Keratinocyte (primary cell): ENCODE results near the gene KRT37.

ENCODE experiments used
- EZH2 ChIP-seq: IDR thresholded peaks from one replicate; pipeline ENCODE4 v1.6.1; 2012; ENCODE audit warnings: inconsistent platforms, mild to moderate bottlenecking, low read length, moderate library complexity
- TF ChIP-seq, protein P1 (sequence below), 3 experiments: IDR thresholded peaks in 1 of 3; conservative IDR thresholded peaks in 1 of 3; optimal IDR thresholded peaks in 1 of 3; 2 replicates in 2 of 3; 3 replicates in 1 of 3; pipeline versions ENCODE3 to v1.5.1; 2011; ENCODE audit warnings: low read length in 3 of 3, mild to moderate bottlenecking in 3 of 3, moderate library complexity in 2 of 3, control low read depth in 1 of 3, inconsistent platforms in 1 of 3; ENCODE audit not compliant: insufficient read depth in 2 of 3; ENCODE audit errors: extremely low read depth in 1 of 3

DNA sequence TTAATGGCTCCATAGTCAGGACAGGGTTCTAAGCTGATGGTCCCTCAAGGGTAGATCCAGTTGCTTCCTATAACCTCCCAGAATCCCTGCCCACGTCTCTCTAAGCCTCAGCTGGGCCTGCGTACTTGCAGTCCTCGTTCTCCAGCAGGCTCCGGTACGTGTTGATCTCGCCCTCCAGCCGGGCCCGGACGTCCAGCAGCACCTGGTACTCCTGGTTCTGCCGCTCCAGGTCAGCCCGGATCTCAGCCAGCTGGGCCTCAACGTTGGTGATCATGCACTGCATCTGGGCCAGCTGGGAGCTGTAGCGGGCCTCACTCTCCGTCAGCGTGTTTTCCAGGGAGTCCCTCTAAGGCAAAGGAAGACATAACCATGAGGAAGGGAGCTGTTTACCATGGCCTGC lies 38.3 kb upstream of the KRT37 start:
- TF ChIP-seq, protein P1, sequence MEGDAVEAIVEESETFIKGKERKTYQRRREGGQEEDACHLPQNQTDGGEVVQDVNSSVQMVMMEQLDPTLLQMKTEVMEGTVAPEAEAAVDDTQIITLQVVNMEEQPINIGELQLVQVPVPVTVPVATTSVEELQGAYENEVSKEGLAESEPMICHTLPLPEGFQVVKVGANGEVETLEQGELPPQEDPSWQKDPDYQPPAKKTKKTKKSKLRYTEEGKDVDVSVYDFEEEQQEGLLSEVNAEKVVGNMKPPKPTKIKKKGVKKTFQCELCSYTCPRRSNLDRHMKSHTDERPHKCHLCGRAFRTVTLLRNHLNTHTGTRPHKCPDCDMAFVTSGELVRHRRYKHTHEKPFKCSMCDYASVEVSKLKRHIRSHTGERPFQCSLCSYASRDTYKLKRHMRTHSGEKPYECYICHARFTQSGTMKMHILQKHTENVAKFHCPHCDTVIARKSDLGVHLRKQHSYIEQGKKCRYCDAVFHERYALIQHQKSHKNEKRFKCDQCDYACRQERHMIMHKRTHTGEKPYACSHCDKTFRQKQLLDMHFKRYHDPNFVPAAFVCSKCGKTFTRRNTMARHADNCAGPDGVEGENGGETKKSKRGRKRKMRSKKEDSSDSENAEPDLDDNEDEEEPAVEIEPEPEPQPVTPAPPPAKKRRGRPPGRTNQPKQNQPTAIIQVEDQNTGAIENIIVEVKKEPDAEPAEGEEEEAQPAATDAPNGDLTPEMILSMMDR (optimal IDR thresholded peaks at IDR 0.05 in 1 of 3, IDR thresholded peaks at IDR 0.05 in 1 of 3, conservative IDR thresholded peaks at IDR 0.05 in 1 of 3; ENCODE audit: extremely low read depth in 1 of 3, insufficient read depth in 2 of 3, low read length in 3 of 3), result no peak
- no peak for TF ChIP-seq EZH2
